Astrocyte (in vitro differentiated cells and primary cell): ENCODE data around the gene HSF2BP. TPM values are rescaled to one million over a fixed set of nuclear protein-coding genes. Genes with fewer than 3 reads are reported as not detected.
"Not testable (repeated sequence)": the region's sequence is repeated elsewhere in the genome, so short reads cannot be mapped to it uniquely, and the experiment has no call there.

Experiments
- DNase-seq: peaks from one replicate; pipeline ENCODE4 v3.0.0-alpha.2; 2010; ENCODE audit warnings: low read depth
- FAIRE-seq: peaks from 2 replicates; lab custom pipeline; 2011; peaks lifted over from hg19 to GRCh38; lab: Jason Lieb, UNC
- H2AFZ ChIP-seq: 2 replicates; pipeline ENCODE4 v1.6.0; 2012; ENCODE audit warnings: low read depth, low read length, inconsistent platforms
- H3K27ac ChIP-seq: 2 replicates; pipeline ENCODE4 v1.5.1; 2011; ENCODE audit warnings: low read depth, low read length, inconsistent platforms
- H3K27me3 ChIP-seq: 2 replicates; pipeline ENCODE4 v1.6.0; 2011; ENCODE audit warnings: low read length, inconsistent platforms; ENCODE audit not compliant: insufficient read depth
- H3K36me3 ChIP-seq: 2 replicates; pipeline ENCODE4 v1.5.1; 2011; ENCODE audit warnings: low read length, inconsistent platforms; ENCODE audit not compliant: insufficient read depth
- H3K4me1 ChIP-seq: 2 replicates; pipeline ENCODE4 v1.5.1; 2011; ENCODE audit warnings: low read length, inconsistent platforms; ENCODE audit not compliant: insufficient read depth
- H3K4me2 ChIP-seq: 2 replicates; pipeline ENCODE4 v1.6.0; 2012; ENCODE audit warnings: low read length, inconsistent platforms
- H3K4me3 ChIP-seq: 2 replicates; pipeline ENCODE4 v1.5.1; 2011; ENCODE audit warnings: low read depth, mild to moderate bottlenecking, low read length, inconsistent platforms; ENCODE audit not compliant: insufficient read depth
- H3K79me2 ChIP-seq: 2 replicates; pipeline ENCODE4 v1.6.0; 2012; ENCODE audit warnings: mild to moderate bottlenecking, low read length, inconsistent platforms; ENCODE audit not compliant: insufficient read depth
- H3K9ac ChIP-seq: 2 replicates; pipeline ENCODE4 v1.6.0; 2012; ENCODE audit warnings: mild to moderate bottlenecking, low read length, inconsistent platforms
- H3K9me3 ChIP-seq: 2 replicates; pipeline ENCODE4 v1.5.1; 2012; ENCODE audit warnings: low read depth, mild to moderate bottlenecking, low read length, inconsistent platforms; ENCODE audit not compliant: insufficient read depth
- H4K20me1 ChIP-seq: 2 replicates; pipeline ENCODE4 v1.6.0; 2012; ENCODE audit warnings: low read length, inconsistent platforms; ENCODE audit not compliant: insufficient read depth
- H3K27ac Mint-ChIP-seq: one replicate; pipeline ENCODE4 v1.8.0; 2021; ENCODE audit warnings: mild to moderate bottlenecking, mixed read lengths; ENCODE audit not compliant: unreplicated experiment
- H3K27me3 Mint-ChIP-seq: one replicate; pipeline ENCODE4 v1.8.0; 2021; ENCODE audit warnings: low read depth, mixed read lengths; ENCODE audit not compliant: unreplicated experiment
- H3K36me3 Mint-ChIP-seq: one replicate; pipeline ENCODE4 v1.8.0; 2021; ENCODE audit warnings: low read depth, mixed read lengths; ENCODE audit not compliant: unreplicated experiment
- H3K4me1 Mint-ChIP-seq: one replicate; pipeline ENCODE4 v1.8.0; 2021; ENCODE audit warnings: low read depth, mixed read lengths; ENCODE audit not compliant: unreplicated experiment
- H3K4me3 Mint-ChIP-seq: one replicate; pipeline ENCODE4 v1.8.0; 2021; ENCODE audit warnings: mild to moderate bottlenecking, moderate library complexity, mixed read lengths; ENCODE audit not compliant: unreplicated experiment
- H3K9me3 Mint-ChIP-seq: one replicate; pipeline ENCODE4 v1.8.0; 2021; ENCODE audit warnings: mild to moderate bottlenecking, mixed read lengths; ENCODE audit not compliant: unreplicated experiment
- CTCF ChIP-seq: IDR thresholded peaks from 2 replicates; pipeline ENCODE4 v1.5.1; 2011; ENCODE audit warnings: low read depth, mild to moderate bottlenecking, inconsistent platforms, low read length, moderate library complexity; ENCODE audit not compliant: insufficient read depth
- EZH2 ChIP-seq: IDR thresholded peaks from 2 replicates; pipeline ENCODE4 v1.6.1; 2012; ENCODE audit warnings: mild to moderate bottlenecking, low read length, inconsistent platforms; ENCODE audit not compliant: insufficient read depth
- total RNA-seq: library from RNA; stranded (reverse); gene quantifications from 2 replicates; pipeline ENCODE4 v1.2.1, GENCODE V29; 2021

HSF2BP gene
- total RNA-seq, 1 donor from 2014 or later = 3.2 TPM

GRCh38 chr21:43652616-43653015 is 6.7 kb downstream of the HSF2BP start:
- H3K27me3 ChIP-seq = no peaks in the 10 kb centered on the region
- no peak for TF ChIP-seq CTCF
- no peak for TF ChIP-seq EZH2
- H3K36me3 ChIP-seq = no peaks in the 10 kb centered on the region
- no peak overlapping the region for H3K27ac ChIP-seq
- no peaks in the 10 kb centered on the region for H4K20me1 ChIP-seq
- no peak for DNase-seq
- no peak overlapping the region for H2AFZ ChIP-seq
- H3K9me3 ChIP-seq = no peaks in the 10 kb centered on the region
- peaks cover 9% of the 10 kb centered on the region for H3K4me1 Mint-ChIP-seq
- peaks cover 12% of the 10 kb centered on the region for H3K4me1 ChIP-seq
- H3K9me3 Mint-ChIP-seq = no peaks in the 10 kb centered on the region
- H3K36me3 Mint-ChIP-seq = peaks cover 2% of the 10 kb centered on the region
- FAIRE-seq = no peak
- no peak overlapping the region for H3K4me3 ChIP-seq
- H3K27me3 Mint-ChIP-seq = no peaks in the 10 kb centered on the region
- H3K9ac ChIP-seq = no peak overlapping the region
- H3K79me2 ChIP-seq = no peaks in the 10 kb centered on the region
- no peak overlapping the region for H3K4me2 ChIP-seq
- H3K4me3 Mint-ChIP-seq = no peak overlapping the region
- no peak overlapping the region for H3K27ac Mint-ChIP-seq

GRCh38 chr21:43651926-43652325 is 7.4 kb downstream of the HSF2BP start:
- H3K27ac Mint-ChIP-seq, H2AFZ ChIP-seq, DNase-seq, H3K36me3 ChIP-seq, H3K9me3 ChIP-seq, H3K36me3 Mint-ChIP-seq, H3K4me3 ChIP-seq, H3K9ac ChIP-seq, H3K4me1 Mint-ChIP-seq, H3K79me2 ChIP-seq, FAIRE-seq, H3K4me2 ChIP-seq, H3K27me3 ChIP-seq, H3K9me3 Mint-ChIP-seq, H3K27me3 Mint-ChIP-seq, H3K4me3 Mint-ChIP-seq, H4K20me1 ChIP-seq, H3K27ac ChIP-seq: not testable (repeated sequence)
- peaks cover 12% of the 10 kb centered on the region for H3K4me1 ChIP-seq

- Mint-ChIP-seq H3K27ac (no peak overlapping the region), H3K36me3 (no peaks in the 10 kb centered on the region), H3K9me3 (no peaks in the 10 kb centered on the region), H3K4me3 (no peak overlapping the region), H3K4me1 (peaks cover 27% of the 10 kb centered on the region), H3K27me3 (no peaks in the 10 kb centered on the region)
- H2AFZ ChIP-seq = no peak overlapping the region
- H4K20me1 ChIP-seq = no peaks in the 10 kb centered on the region
- H3K9me3 ChIP-seq = no peaks in the 10 kb centered on the region
- H3K4me1 ChIP-seq = peaks cover 13% of the 10 kb centered on the region
- H3K27me3 ChIP-seq = no peaks in the 10 kb centered on the region
- no peaks in the 10 kb centered on the region for H3K79me2 ChIP-seq
- no peaks in the 10 kb centered on the region for H3K36me3 ChIP-seq
- H3K9ac ChIP-seq = no peak overlapping the region
- H3K4me3 ChIP-seq = no peak overlapping the region
- TF ChIP-seq EZH2 = no peak
- no peak for TF ChIP-seq CTCF
- no peak for DNase-seq
- no peak overlapping the region for H3K4me2 ChIP-seq
- H3K27ac ChIP-seq = no peak overlapping the region
- no peak for FAIRE-seq
These were observed 11.1 kb downstream of the HSF2BP start for GRCh38 chr21:43648171-43648570.
